ENCODE measurements around the gene CAMK2A.

DNA sequence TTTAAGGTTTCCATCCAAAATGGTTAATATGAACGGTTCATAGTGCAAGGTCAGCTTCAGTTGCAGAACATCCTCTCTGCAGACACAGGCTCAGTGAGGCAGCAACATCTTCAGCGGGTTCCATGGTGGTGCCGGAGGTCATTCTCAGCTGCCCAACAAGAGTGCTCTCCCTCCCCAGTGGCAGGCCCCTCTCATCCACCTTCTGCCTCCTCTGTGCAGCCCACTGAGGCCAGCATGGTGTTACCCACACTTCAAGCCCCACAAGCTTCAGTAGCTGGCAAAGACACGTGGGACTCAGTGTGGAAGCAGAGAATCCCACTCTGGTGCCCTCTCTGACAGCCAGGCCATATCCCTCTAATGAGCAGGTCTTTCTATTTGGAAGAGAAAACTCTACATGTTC lies 17.2 kb upstream of the CAMK2A start:
- no peak for TF ChIP-seq TAF1 (IDR thresholded peaks at IDR 0.05; ENCODE audit: borderline replicate concordance, low read depth, low read length)
- TF ChIP-seq POLR2A (IDR thresholded peaks at IDR 0.05; ENCODE audit: low read depth, low read length), result no peak

Data from GM12892 (cell line).